Measurements from ENCODE around the gene IFT122.

Gene IFT122

GRCh38 chr3:129435367-129435766, 4.7 kb upstream of the IFT122 start:
- DNase-seq (ENCODE audit: low spot score) = no peak

- no peak for DNase-seq (ENCODE audit: low spot score)
Observed at GRCh38 chr3:129439226-129439816, 703 bp upstream of the IFT122 start.

DNA sequence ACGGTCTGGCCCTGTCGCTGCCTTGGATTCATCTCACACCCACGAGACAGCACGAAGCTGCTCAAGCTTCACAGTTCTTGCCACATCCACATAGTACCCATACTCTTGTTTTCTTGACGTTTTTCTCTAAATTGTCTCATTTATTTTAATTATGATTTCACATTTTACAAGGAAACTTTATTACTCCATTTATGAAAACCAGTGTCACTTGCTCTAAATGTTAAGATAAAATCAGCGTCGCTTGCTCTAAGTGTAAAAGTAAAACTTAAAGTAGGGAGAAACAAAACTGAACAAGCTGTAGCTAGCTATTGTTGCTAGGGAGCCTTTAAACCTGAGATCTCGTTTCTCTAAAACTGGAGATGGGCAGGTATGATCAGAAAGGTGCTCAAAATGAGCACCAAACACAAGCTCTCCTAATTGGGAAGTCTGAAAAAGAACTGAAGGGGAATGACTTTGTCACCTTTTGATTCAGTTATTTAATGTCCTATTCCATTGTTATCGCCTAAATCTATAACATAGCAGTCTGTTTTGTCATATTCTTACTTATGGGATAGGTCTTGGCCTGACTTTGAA, 680 bp downstream of the IFT122 start:
- no peak for DNase-seq (ENCODE audit: low spot score)

- DNase-seq (ENCODE audit: low spot score) = no peak
Observed at GRCh38 chr3:129441215-129441614, 1.2 kb downstream of the IFT122 start.

DNA sequence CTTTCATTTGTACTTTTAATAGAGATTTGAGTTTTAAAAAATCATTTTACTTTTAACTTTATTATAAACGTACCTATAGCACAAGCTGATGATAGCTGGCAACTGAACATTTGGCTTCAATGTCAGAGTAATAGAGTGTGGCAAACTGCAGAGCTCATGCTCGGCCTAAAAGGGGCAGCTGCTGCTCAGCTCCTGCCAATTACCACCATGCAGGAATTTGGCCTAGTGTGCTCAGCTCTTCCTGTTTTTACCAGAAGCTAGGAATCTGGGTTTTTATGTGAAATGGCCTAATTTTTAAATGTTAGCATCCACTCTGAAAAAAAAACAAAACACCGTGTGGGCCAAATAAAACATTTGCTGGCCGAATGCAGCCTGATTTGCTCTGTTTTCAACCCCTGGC, 1.8 kb downstream of the IFT122 start:
- no peak for DNase-seq (ENCODE audit: low spot score)

- no peak for DNase-seq (ENCODE audit: low spot score)
Observed at GRCh38 chr3:129442486-129442885, 2.5 kb downstream of the IFT122 start.

DNA sequence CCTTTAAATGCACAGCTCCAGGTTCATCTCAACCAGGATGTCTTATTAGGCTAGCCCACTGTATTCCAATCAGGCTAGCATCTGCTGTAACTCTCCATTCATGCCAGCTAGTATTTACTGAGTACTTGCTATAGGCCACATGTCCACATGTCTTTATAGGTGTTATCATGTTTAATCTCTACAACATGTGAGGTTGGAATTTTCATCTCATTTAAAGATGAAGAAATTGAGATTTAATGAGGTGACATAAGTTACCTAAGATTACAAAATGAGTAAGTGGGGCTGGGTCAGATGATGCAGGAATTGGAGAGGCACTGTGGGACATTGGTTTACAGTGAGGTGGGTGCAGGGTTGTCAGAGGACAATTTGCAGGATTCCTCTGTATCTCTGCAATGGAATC, 2.9 kb downstream of the IFT122 start:
- DNase-seq (ENCODE audit: low spot score) = no peak

- DNase-seq (ENCODE audit: low spot score) = no peak
Observed at GRCh38 chr3:129445471-129445870, 5.4 kb downstream of the IFT122 start.

DNA sequence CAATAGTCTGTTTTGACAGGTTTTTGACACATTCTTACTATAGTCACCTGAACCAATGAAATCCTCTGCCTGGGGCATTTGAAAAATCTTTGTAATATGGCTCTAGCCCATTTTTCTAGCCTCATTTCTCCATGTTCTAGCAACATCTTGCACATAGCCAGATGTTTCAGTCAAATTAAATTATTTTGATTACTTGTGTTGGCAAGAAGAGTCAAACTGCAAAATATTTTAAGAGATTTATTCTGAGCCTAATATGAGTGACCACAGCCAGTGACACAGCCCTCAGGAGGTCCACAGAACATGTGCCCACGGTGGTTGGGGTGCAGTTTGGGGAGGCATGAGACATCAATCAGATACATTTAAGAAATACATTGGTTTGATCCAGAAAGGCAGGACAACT, 6.9 kb downstream of the IFT122 start:
- no peak for DNase-seq (ENCODE audit: low spot score)

DNA sequence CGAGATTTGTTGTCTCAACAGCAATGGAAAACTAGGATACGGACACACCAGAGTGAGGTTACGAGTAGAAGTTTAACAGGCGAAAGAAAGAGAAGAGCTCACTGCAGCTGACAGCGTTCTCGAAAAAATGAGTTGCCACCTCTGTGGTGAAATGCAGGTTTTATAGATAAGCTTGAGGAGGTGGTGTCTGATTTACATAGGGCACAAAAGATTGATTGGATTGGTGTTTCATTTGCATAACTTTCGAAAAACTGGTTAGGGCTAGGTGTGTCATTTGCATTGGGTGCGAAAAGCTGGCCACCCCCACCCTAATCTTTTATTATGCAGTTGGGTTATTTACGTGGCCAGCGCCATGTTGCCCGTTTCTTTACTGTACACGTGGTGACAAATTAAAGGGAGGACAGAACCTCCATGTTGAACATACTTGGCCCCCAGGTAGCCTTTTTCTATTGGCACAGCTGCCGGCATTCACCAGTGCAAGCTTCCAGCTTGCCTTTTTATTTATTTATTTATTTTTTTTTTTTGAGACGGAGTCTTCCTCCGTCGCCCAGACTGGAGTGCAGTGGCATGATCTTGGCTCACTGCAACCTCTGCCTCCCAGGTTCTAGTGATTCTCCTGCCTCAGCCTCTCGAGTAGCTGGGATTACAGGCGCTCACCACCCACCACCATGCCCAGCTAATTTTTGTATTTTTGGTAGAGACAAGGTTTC, 8.3 kb downstream of the IFT122 start:
- no peak for DNase-seq (ENCODE audit: low spot score)

DNA sequence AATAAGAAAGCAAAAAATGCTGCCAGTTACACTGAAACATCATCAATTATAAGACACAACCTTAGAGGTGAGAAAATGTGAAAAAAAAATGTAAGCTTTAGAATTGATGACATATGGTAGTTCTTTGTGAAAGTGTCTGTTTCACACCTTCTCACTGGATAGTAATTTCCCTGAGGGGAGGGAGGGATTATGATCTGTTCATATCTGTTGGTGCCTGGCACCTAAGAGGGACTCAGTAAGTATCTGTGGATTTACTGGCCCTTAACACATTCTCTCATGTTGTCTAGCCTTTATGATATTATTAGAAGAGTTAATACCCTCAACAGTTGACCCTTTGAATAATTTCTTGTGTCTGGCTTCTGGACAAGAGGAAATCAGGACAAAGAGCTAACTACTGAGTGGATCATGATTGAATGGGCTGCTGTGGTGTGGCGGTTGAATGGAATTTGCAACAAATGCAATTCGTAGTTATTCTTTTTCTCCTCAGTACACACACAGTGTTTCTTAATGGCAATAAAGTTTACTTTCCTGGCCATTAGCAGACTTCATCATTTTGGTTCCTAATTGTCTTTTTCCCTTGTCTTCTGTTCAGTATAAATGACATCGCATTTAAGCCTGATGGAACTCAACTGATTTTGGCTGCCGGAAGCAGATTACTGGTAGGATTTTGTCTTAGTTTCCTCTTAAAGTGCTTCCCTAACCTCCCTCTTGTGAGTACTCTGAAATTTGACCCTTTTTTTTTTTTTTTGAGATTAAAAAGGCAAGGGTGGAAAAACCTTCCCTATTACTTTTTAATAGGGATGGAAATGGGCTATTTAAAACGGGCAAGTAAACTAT, 9.5 kb downstream of the IFT122 start:
- DNase-seq (ENCODE audit: low spot score) = no peak

DNA sequence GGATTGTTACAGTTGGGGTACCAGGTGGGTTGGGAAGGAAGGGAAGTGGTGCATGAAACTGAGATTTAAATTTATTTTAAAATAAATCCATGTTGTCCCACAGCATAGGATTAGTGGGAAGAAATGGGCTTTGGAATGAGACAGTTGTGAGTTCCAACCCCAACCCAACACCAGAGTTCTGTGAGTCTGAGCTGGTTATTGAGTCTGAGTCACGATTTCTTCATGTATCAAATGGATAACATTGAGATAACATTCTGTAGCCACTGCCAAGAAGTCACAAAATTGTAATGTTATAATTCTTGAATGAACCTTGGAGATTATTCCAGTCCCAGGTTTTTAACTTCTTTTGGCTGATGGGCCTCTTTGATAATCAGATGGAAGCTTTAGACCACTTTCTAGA, 13.7 kb downstream of the IFT122 start:
- no peak for DNase-seq (ENCODE audit: low spot score)

GRCh38 chr3:129460155-129460554, 20.1 kb downstream of the IFT122 start:
- no peak for DNase-seq (ENCODE audit: low spot score)

DNA sequence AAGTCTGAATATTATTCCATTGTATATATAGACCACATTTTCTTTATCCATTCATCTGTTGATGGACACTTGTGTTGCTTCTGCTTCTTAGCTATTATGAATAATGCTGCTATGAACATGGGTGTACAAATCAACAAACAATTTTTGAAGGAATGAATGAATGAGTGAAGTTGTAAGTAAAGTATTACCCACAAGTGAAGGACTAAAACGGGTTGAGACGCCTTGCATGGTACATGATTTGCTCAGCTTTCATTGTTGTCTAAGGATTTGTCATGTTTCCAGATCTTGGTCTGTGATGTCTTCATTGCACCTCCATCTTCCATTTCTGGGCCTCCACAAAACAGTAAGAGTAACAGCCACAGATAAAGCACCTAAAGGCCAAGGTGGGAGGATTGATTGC, 20.5 kb downstream of the IFT122 start:
- no peak for DNase-seq (ENCODE audit: low spot score)

- DNase-seq (ENCODE audit: low spot score) = peak; percentile 60
Observed at GRCh38 chr3:129461022-129461421, 21.0 kb downstream of the IFT122 start.

DNA sequence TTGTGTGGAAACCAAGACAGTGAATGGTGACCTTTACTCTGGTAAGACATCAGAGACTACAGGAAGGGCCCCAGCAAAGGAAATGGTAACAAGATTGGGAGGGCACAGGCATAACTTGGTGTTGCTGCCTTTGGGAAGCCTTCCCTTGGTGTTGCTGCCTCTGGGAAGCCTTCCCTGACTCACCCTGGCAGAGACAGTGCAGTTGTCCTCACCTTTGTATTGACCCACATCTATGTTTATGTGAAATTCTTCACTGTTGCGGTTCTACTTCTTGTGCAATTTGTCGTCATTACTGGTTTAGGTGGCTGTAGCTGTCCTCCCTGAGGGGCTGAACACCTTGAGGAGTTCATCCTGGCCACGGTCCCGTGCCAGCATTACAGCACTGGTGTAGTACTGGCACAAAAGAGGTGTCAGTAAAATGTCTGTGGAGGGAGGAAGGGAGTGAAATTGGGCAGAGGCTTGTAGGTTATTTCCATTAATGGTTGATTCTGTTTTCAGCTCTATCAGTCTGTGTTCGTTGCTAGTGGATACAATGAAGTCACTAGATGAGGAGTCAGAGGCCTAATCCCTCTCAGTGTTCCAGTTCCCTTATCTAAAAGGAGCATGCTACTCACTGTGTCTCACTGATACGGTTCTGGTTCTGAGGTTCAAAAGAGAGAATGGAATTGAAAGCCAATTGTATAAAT, 21.6 kb downstream of the IFT122 start:
- DNase-seq (ENCODE audit: low spot score) = no peak

DNA sequence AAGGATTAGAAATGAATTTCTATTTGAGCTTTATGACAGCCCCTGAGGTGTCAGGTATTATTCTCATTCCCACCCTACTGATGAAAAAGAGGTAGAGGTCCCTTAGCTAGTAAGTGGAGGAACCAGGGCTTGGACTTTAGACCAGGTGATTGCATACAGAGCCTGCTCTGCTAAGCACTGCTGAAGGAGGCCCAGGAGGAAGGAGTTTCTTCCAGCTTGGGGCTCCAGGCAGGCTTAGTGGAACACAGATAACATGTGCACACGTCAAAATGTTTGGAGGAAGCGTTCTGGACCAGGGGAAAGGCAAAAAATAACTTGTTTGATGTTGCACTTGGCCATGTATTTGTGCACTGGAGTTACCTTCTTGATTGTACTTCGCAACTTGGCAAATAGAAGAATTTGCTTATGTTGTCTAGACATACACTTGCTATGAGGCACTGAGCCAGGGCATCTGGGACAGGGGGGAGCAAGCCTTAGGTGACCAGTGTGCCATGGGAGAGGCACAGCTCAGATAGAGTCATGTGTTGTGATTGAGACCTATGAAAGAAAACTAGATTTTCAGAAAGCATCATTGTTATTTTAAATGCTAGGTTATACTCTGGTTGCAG, 22.4 kb downstream of the IFT122 start:
- DNase-seq (ENCODE audit: low spot score) = no peak

DNA sequence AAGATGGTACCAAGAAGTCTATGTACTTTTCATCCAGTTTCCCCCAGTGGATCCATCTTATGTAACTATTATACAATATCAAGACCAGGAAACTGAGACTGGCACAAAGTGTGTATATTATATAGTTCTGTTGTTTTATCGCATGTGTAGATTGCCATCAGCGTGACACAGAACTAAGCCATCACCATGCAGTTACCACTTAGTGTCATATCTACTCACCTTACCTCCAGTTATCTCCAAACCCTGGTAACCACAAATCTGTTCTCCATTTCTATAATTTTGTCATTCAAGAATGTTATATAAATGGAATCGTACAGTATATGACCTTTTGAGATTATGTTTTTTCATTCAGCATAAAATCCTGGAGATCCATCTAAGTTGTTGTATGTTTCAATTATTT, 23.1 kb downstream of the IFT122 start:
- DNase-seq (ENCODE audit: low spot score) = no peak

- no peak for DNase-seq (ENCODE audit: low spot score)
Observed at GRCh38 chr3:129463716-129464115, 23.7 kb downstream of the IFT122 start.

- DNase-seq (ENCODE audit: low spot score) = no peak
Observed at GRCh38 chr3:129467932-129468331, 27.9 kb downstream of the IFT122 start.

DNA sequence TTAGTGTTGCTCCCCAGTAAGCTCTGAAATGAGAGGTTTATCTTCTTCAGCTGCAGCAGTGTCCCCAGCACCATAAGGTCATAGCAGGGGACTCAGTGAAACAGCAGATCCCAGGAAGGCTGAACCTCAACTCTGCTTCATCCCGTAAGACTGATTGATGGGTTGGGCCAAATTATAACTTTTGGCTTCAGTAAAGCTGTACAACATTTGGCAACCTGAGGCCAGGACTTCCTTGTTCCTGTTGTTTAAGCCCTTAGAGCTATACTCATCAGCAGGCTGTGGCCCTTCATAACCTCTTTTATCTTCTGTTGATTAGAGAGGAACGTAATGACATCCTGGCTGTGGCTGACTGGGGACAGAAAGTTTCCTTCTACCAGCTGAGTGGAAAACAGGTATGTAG, 29.0 kb downstream of the IFT122 start:
- DNase-seq (ENCODE audit: low spot score) = no peak

DNA sequence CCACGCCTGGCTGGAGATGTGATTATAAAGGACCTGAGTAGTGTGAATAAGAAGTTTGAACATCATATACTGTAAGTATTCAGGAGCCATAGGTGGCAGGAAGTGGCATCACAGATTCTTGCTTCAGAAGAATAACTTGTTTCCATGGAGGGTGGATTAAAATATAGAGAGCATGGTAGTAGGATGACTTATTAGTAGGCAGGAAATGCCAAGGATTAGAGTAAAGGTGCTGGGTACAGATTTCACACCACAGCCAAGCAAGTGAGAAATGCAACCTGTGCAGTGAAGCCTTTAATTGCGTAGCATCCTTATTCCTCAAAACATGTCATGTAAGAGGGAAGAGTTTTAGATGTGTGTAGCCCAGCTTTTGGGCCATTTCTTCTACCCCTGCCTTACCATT, 30.8 kb downstream of the IFT122 start:
- DNase-seq (ENCODE audit: low spot score) = no peak

All from kidney capillary endothelial cell (primary cell).